ENCODE results near the gene CYP2W1.
"Not testable (repeated sequence)": the region's sequence is repeated elsewhere in the genome, so short reads cannot be mapped to it uniquely, and the experiment has no call there.

Gene CYP2W1

DNA sequence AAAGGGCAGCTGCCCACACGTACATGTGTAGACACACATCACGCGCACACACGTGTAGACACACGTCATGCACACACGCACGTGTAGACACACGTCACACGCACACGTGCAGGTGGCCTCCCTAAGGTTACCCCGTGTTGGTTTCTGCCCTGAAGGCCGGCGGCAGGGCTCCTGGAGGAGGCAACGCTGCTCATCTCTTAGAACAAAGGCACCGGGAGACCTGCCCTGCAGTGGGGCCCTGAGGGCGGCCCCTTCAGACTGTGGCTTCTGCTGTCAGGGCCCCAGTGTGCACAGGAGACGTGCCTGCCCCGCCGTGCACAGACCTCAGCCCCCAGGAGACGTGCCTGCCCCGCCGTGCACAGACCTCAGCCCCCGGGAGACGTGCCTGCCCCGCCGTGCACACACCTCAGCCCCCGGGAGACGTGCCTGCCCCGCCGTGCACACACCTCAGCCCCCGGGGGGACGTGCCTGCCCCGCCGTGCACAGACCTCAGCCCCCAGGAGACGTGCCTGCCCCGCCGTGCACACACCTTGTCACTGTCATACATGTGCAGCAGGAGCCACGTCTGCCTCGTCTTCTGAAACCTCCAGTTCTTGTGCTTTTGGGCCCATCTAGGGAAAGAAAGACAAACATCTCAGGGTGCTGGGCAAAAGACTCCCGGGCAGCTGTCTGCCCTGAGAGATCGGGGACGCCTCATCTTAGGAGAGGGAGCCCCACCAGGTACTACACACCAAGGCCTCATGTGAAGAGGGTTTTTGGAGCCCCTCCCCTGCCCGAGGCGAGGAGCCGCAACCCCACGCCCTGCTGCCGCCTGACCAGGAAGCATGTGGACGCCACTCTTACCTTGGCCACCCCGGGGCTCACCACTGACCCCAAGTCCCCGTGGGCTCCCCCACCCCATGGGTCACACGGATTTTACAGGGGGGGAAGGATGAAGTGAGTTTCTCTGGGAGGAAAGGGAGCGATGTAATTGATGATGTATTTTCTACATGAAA lies 17.3 kb downstream of the CYP2W1 start:
- DNase-seq: no peak

DNA sequence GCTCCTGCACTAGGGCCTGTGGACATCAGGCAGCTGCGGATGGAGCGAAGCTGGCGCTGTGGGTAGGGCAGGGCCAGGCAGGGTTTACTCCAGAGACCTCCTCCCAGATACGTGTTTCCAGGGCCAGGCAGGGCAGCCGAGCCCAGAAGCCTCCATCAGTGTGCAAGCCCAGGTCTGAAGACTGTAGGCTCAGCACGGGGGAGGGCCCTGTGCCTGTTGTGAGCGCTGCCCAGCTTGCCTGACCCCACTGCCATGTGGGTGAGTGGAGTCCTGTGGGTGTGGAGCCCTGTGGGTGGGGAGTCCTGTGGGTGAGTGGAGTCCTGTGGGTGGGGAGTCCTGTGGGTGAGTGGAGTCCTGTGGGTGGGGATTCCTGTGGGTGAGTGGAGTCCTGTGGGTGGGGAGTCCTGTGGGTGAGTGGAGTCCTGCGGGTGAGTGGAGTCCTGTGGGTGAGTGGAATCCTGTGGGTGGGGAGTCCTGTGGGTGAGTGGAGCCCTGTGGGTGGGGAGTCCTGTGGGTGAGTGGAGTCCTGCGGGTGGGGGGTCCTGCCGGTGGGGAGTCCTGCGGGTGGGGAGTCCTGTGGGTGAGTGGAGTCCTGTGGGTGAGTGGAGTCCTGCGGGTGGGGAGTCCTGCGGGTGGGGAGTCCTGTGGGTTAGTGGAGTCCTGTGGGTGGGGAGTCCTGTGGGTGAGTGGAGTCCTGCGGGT lies 18.2 kb downstream of the CYP2W1 start:
- not testable (repeated sequence) for DNase-seq

DNA sequence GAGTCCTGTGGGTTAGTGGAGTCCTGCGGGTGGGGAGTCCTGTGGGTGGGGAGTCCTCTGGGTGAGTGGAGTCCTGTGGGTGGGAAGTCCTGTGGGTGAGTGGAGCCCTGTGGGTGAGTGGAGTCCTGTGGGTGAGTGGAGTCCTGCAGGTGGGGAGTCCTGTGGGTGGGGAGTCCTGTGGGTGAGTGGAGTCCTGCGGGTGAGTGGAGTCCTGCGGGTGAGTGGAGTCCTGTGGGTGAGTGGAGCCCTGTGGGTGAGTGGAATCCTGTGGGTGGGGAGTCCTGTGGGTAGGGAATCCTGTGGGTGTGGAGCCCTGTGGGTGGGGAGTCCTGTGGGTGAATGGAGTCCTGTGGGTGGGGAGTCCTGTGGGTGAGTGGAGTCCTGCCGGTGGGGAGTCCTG lies 19.0 kb downstream of the CYP2W1 start:
- not testable (repeated sequence) for DNase-seq

DNA sequence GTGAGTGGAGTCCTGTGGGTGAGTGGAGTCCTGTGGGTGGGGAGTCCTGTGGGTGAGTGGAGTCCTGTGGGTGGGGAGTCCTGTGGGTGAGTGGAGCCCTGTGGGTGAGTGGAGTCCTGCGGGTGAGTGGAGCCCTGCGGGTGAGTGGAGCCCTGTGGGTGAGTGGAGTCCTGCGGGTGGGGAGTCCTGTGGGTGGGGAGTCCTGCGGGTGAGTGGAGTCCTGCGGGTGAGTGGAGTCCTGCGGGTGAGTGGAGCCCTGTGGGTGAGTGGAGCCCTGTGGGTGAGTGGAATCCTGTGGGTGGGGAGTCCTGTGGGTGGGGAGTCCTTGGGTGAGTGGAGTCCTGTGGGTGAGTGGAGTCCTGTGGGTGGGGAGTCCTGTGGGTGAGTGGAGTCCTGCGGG lies 19.5 kb downstream of the CYP2W1 start:
- not testable (repeated sequence) for DNase-seq

DNA sequence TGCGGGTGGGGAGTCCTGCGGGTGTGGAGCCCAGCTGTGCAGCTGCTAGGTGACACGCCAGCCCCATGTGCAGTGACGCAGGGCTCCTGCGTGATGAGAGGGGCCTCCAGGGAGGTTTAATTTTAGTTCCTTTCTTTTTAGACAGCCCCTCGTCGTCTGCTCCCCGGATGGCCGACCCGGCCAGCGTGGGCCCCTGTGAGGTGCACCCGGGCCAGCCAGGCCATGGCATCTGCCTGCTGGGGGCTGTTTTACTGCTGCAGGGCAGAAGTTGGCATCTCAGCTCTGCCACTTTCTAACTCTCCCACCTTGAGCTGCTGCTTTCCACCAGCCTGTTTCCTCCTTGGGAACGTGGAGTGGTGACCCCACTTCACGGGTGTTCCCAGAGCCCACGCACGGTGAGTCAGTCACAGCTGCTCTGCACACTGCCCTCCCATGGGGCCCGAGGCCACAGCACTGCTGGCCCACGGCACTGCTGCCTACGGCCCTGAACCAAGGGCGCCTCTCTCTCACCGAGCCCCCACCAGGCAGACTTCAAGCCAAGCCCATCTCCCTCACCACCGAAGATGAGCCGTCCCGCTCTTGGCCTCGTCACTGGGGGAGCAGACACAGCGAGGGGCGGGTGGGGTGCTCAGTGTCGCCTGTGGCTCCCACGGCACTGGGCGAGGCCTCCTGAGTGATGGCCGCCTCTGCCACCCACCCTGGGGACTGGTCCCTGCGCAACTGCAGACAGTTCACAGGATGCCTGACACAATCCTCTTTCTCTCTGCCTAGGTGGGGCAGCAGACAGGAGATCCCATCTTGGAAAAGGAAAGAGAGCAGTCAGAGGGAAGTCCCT lies 21.3 kb downstream of the CYP2W1 start:
- DNase-seq: no peak

DNA sequence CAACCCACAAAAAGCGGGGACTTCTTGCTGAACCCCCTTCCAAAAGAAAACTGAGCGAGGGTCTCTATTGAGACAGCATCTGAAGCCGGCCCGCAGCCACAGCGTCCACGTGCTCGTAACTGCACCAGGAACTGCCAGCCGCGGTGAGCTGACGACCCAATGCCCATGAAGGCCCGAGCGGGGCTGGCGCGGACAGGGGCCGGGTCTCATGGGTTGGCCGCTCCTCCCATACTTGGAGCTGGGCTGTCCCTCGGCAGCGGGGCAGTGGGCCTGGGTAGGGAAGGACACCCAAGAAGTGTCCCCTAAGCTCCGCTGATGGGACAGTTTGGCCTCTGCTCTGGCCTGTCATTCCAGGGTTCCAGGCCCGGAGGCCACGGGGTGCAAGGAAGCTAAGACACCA lies 22.3 kb downstream of the CYP2W1 start:
- DNase-seq: no peak

DNA sequence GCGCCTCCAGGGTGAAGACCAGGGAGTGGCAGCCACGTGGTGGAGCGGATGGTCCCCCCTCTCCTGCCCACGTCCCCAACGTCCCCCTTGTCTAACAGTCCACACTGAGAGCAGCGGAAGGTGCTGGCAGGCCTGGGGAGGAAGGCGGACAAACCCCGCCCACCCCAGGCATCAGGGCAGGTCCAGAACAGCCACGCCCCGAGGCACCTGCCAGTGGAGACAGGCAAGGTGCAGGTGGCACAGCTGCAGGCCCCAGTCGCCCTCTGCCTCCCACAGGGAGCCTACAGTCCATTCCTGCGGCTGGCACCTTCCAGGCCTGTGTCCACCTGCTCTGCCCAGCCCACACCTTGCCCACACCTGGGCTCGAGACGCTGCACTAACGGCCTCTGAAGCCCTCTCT lies 24.9 kb downstream of the CYP2W1 start:
- no peak for DNase-seq

DNA sequence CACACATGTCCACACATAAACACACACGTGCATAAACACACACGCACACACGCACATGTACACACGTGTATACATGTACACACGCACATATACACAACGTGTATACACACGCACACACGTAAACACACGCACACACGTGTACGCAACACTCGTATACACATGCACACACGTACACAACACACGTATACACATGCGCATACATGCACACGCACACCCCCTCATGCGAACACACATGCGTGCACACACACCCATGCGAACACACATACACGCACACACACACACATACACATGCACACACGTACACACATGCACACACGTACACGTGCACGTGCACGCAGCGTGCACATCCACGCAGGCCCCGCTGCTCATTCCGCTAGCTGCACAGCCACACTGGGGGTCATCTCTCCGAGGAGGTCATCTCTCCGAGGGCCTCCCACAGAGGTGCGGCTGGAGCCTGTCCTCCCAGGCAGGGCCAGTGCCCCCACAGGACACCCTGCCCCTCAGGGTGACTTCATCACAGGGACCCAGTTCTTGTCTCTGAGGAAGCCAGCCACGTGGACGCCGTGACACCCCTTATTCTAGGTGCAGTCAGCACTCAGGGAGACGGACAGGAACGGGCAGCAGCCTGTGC lies 25.9 kb downstream of the CYP2W1 start:
- DNase-seq: no peak

DNA sequence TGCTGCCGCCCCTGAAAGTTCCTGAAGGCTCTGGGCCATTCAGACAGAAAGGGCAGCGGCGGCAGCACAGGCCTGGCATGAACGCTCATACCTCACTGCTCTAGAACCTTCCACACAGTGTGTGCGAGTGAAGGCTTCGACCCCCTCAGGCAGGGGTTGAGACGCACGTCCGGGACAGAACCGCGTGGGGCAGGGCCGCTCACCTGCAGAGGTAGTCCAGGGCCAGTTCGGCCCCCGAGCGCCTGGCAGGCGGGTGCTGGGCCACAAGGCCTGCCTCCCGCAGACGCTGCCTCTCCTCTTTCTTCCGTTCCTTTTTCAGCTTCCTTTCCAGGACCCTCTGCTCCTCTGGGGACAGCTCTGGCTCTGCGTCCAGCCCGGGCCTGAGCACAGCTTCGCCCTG lies 26.8 kb downstream of the CYP2W1 start:
- DNase-seq: no peak

DNA sequence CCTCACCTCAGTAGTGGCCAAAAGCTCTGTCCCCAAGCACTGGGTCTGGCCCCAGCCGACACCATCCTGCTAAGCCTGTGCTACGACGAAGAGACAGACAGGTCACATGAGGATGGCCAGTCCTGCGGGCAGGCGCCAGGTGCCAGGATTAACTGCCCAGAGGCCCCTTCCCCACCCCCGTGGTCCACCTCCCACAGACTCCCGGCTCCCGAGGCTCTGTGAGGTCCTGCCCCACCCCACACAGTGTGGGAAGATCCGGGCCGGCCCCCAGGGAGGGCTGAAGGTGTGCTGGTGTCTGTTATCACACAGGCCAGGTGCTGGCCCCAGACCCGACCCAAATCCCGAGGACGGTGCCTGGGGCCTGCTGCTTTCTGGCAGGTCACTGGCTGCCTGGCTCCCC lies 27.2 kb downstream of the CYP2W1 start:
- DNase-seq: no peak

DNA sequence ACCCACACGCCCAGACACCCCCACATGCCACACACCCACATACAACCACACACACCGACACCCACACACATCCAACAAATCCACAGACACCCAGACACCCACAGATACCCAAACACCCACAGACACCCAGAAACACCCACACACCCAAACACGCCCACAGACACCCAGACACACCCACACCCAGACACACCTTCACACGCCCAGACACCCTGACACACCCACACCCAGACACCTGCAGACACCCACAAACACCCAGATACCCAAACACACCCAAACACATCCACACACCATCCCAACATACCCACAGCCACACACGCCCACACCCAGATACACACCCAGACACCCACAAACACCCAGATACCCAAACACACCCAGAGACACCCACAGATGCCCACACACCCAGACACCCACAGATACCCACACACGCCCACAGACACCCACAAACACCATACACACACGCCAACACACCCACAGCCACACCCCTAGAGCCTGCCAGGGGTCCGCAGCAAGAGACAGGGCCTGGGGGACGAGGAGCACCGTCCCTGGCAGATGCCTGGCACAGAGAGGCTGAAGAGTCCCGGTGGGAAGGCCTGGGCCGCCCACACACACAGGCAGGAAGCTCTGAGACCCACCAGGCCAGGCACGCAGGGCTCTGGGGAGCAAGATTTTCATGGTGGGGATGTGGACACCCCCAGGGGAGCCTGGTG lies 28.5 kb downstream of the CYP2W1 start:
- no peak for DNase-seq

DNA sequence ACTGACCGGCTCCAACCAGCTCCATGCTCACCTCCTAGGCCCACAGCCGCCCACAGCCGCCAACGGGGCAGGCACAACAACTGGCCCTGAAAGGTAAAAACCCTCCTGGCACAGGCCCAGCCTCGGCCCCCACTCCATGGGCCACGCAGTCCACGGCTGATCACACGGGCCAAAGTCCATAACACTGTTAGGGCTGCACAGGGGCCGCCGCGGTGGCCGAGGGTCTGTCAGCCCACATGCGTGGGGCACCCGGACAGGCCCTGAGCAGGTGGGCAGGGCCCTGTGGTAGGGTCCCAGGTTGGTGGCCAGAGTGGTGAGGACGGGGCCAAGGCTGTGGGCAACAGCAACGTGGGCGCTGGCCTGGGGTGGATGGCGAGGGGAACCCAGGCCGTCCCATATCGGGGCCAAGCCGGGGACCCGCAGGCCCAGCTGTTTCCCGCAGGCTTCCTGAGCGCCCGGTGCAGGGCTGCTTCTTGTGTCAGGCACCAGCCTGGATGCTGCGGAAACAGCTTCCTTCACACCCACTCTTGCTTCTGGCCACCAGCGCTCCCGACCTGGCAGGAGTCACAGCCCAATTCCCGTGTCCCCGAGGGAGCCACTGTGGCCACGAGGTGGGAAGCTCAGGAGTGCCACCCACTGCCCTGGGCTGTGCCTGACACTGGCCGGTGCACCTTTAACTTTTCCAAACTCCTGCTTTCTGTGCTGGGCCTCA lies 29.2 kb downstream of the CYP2W1 start:
- DNase-seq: no peak

DNA sequence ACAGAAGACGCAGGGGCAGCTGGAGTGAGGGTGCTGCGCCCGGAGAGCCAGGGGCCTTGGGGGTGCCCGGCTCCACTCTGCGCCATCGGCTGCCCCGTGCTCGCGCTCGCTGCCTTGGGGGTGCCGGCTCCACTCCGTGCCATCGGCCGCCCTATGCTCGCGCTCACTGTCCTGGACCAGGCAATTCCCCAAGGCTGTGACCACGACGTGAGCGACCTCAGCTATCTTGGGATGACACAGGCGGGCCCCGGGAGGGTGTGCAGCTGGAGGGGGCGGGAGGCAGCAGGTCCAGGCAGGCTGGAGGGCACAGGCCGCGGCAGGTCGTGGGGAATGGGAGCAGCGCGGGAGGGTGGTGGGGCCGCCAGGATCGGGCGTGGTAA lies 29.7 kb downstream of the CYP2W1 start:
- DNase-seq: no peak

DNA sequence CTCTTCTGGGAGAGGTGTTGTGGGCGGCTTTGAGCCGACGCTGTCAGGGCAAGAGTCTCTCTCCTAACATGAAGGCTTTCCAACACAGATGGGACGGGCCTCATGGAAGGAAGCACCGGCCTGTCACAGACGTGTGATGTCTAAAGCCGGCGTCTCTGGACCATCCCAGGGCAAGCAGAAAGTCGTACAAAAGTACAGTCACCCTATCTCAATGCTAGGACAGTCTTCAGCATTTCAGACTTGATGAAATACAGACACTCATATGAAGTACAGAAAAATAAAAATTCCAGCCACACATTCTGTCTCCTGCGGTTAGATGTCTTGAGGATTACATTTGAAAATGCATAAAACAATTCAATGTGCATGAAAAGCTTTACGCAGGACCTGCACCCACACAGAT lies 30.6 kb downstream of the CYP2W1 start:
- no peak for DNase-seq

DNA sequence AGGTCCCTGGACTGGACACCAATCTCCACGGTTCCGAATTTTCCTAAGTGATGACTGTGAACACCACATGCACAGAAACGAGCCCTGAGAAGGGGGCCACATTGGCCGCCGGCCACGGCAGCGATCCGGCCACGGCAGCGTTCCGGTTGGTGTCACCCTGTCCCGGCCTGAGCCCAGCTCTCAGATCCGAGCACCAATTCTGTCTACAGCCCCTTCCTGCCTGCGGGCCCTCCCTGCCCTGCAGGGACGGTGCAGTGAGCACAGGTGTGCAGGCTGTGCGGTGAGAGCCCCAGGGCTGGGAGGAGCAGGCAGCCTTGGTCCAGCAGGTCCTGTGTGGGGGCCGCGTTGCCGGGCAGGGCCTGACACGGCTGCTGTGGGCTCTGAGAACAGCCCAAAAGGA lies 31.7 kb downstream of the CYP2W1 start:
- no peak for DNase-seq

DNA sequence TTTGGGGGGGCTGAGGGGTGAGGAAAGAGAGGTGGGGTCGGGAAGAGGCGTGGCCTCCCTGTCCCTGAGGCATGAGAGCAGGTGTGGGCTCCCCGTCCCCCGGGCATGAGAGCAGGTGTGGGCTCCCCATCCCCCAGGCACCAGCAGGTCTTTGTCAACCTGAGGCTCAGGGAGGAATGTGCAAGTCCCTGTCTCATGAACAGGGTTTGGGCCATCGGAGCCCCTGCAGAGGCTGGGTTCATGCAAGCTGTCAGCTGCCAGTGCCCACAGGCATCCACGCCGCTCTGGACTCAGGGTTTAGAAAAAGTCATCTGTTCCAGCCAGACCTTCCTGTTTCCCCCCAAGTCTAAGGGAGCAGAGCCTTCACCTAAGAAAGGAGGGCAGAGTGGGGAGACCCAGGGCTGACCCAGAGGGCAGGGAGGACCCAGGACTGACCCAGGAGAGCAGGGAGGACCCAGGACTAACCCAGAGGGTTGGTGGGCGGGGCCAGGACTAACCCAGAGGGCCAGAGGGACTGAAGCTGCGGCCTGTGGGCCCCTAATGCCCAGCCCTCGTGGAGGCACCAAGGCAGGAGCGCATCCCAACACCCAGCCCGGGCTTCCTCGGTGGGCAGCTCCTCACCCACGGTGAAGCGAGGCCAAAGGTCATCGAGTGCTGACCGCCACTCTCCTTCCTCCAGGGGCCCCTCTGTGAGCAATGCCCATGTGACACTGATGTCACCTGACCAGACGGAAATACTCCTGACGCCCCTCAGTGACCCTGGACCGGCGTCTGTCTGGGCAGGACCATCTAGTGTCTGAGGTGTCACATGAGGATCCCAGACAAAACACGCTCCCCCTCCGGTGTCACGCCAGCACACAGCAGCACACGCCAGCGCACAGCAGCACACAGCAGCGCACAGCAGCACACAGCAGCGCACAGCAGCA lies 32.5 kb downstream of the CYP2W1 start:
- DNase-seq: no peak

DNA sequence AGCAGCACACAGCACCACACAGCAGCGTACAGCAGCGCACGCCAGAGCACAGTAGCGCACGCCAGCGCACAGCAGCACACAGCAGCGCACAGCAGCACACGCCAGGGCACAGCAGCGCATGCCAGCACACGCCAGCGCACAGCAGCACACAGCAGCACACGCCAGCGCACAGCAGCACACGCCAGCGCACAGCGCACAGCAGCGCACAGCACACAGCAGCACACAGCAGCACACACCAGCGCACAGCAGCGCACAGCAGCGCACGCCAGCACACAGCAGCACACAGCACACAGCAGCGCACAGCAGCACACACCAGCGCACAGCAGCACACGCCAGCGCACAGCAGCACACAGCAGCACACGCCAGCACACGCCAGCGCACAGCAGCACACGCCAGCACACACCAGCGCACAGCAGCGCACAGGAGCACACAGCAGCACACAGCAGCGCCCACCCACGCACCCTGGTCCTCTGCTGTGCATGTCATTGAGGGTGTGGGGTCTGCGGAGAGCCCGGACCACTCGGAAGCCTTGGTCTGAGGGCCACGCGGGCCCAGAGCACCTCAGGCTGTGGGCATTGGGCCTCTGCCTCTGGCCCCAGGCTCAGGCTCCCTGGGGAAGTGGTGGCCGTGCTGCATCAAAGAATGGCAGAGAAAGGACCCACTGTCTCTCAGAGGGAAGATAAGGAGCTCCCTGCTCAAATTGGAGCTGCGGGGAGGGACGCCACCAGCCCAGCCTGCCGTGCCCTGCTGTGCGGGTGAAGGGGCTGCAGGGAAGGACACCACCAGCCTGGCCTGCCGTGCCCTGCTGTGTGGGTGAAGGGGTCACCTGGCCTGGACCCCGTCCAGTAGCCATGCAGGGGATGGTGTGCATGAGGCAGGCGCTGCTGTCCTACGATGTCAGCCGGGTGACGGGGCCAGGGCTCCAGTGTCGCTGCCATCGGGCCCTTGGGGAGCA lies 33.9 kb downstream of the CYP2W1 start:
- no peak for DNase-seq

DNA sequence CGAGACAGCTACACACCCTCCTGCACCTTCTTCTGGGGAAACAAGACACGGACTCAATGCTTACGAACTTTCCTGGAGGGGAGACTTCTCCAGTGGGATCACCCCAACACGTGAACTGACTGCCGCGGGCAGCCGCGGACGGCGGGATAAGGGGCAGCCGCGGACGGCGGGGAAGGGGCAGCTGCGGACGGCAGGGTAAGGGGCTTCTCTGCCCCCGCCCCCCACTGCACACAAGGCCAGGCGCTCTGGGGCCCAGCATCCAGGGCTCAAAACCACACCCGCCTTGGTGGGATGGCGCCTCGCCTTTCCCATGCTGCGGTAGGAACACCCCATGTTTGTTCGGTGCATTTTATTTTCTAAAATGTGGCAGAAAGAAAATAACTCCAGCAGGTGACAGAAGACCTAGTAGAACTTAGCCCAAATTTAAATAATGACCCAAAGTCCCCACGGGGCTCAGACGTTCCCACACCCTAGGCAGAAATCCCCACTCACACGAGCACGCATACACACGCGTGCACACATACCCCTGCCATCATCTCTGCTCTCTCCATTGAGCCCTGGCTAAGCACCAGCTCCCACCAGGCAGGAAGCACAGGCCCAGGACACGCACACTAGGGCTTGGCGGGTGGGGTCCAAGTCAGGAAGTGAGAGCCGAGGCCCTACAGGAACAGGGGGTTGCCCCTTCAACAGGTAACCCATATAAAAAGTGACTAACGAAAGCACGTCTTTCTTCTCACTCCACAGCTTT lies 34.8 kb downstream of the CYP2W1 start:
- DNase-seq: no peak
